Kidney (tissue), 14 donors: ENCODE measurements around the gene TMEM63B. TPM values are rescaled to one million over a fixed set of nuclear protein-coding genes. Genes with fewer than 3 reads are reported as not detected.

Experiments
- DNase-seq, 5 donors: peaks; one replicate each; pipeline ENCODE4 v3.0.0-alpha.2; 2013 to 2020
- FAIRE-seq: peaks from 2 replicates; lab custom pipeline; 2012; peaks lifted over from hg19 to GRCh38; lab: Jason Lieb, UNC
- H3K27ac ChIP-seq, 2 donors: one replicate each; pipeline ENCODE4 v1.7.0; 2013; ENCODE audit warnings: low read depth in 2 of 2, low read length in 2 of 2, inconsistent platforms in 1 of 2
- H3K27me3 ChIP-seq: one replicate; pipeline ENCODE4 v1.7.1; 2013; ENCODE audit warnings: low read length, inconsistent platforms; ENCODE audit not compliant: control insufficient read depth, insufficient read depth
- H3K36me3 ChIP-seq, 3 donors: one replicate each; pipeline versions ENCODE4 v1.7.0 to v1.7.1; 2013; ENCODE audit warnings: low read length in 3 of 3, control low read depth in 1 of 3, inconsistent platforms in 1 of 3; ENCODE audit not compliant: insufficient read depth in 3 of 3, control insufficient read depth in 2 of 3
- H3K4me1 ChIP-seq, 3 donors: one replicate each; pipeline versions ENCODE4 v1.7.0 to v1.7.1; 2013; ENCODE audit warnings: low read length in 3 of 3, inconsistent platforms in 1 of 3, low read depth in 1 of 3; ENCODE audit not compliant: control insufficient read depth in 2 of 3, insufficient read depth in 2 of 3
- H3K4me3 ChIP-seq, 3 donors: one replicate each; pipeline versions ENCODE4 v1.7.0 to v1.8.1; 2013; ENCODE audit warnings: low read length in 3 of 3, control low read depth in 1 of 3, inconsistent platforms in 1 of 3
- H3K9ac ChIP-seq, 3 donors: one replicate each; pipeline versions ENCODE4 v1.7.0 to v1.7.1; 2013; ENCODE audit warnings: low read length in 3 of 3, control low read depth in 1 of 3, inconsistent platforms in 1 of 3
- H3K9me3 ChIP-seq, 3 donors: one replicate each; pipeline versions ENCODE4 v1.7.0 to v1.7.1; 2013; ENCODE audit warnings: low read length in 3 of 3, control low read depth in 1 of 3, inconsistent platforms in 1 of 3; ENCODE audit not compliant: control insufficient read depth in 2 of 3, insufficient read depth in 1 of 3
- intact Hi-C: fragments of 100-400 bp; cut with DNase I; formaldehyde crosslinking; loops from one replicate; pipeline ENCODE4 v1.11.1; 2022
- polyA plus RNA-seq: library from polyadenylated mRNA; stranded (reverse); fragments of 350-450 nt; fragmentation: Illumina TruSeq; extraction: RNeasy Lipid Tissue Mini Kit (QIAGEN cat#74804); gene quantifications from one replicate; pipeline ENCODE4 v1.2.3, GENCODE V29; 2014; ENCODE audit warnings: low read depth, low replicate concordance; ENCODE audit not compliant: insufficient read depth
- total RNA-seq: library from RNA; stranded (reverse); fragmentation: NEBNext Ultra II Directional; extraction: Animal tissue kit (Norgen Biotek cat#: 25700); gene quantifications from one replicate; pipeline ENCODE4 v1.2.1, GENCODE V29; 2021
- TF ChIP-seq, protein P1 (sequence below): IDR thresholded peaks from 3 replicates; pipeline ENCODE4 v1.5.1; 2012; ENCODE audit warnings: mild to moderate bottlenecking, moderate library complexity, borderline replicate concordance; ENCODE audit not compliant: insufficient read depth; ENCODE audit errors: extremely low read depth
- donor health status: control.
- donor health status: control.
- donor health status: control.
- donor health status: control.
- donor health status: control.
- donor health status: DM: yes; HTN: yes; CAD: no.
- donor health status: Normal renal cell carcinoma (clear cell type).

Gene TMEM63B
- total and polyA plus RNA-seq, 2 donors from 2014 or later: 18.2 to 27.3 TPM

DNA sequence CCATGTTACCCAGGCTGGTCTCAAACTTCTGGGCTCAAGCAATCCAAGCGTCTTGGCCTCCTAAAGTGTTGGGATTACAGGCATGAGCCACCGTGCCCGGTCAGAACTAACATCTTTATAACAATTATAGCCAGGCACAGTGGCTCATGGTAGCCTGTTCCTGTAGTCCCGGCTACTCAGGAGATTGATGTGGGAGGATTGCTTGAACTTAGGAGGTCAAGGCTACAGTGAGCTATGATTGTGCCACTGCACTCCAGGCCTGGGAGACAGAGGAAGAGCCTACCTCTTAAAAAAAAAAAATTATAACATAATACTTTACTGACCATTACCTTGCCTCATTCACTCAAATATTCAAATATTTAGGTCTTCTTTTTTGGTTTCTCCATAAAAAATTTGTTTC, 72.5 kb downstream of the TMEM63B start:
- Histone ChIP-seq H3K36me3 (no peaks in the 10 kb centered on the region), H3K9ac (no peak overlapping the region), H3K27ac (no peak overlapping the region), H3K4me1 (peaks cover 0 to 6% (median 0%) of the 10 kb centered on the region in 3 donors), H3K9me3 (no peaks in the 10 kb centered on the region), H3K27me3 (no peaks in the 10 kb centered on the region), H3K4me3 (no peak overlapping the region)
- FAIRE-seq (no peak), DNase-seq (peak in 1 of 5 donors; percentile 4)
- intact Hi-C loops: no loop called here
- TF ChIP-seq, protein P1, sequence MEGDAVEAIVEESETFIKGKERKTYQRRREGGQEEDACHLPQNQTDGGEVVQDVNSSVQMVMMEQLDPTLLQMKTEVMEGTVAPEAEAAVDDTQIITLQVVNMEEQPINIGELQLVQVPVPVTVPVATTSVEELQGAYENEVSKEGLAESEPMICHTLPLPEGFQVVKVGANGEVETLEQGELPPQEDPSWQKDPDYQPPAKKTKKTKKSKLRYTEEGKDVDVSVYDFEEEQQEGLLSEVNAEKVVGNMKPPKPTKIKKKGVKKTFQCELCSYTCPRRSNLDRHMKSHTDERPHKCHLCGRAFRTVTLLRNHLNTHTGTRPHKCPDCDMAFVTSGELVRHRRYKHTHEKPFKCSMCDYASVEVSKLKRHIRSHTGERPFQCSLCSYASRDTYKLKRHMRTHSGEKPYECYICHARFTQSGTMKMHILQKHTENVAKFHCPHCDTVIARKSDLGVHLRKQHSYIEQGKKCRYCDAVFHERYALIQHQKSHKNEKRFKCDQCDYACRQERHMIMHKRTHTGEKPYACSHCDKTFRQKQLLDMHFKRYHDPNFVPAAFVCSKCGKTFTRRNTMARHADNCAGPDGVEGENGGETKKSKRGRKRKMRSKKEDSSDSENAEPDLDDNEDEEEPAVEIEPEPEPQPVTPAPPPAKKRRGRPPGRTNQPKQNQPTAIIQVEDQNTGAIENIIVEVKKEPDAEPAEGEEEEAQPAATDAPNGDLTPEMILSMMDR: no peak

GRCh38 chr6:44201200-44201599, 73.8 kb downstream of the TMEM63B start:
- Histone ChIP-seq H3K27me3 (no peaks in the 10 kb centered on the region), H3K9ac (no peak overlapping the region), H3K27ac (no peak overlapping the region), H3K4me3 (no peak overlapping the region), H3K36me3 (no peaks in the 10 kb centered on the region), H3K9me3 (no peaks in the 10 kb centered on the region), H3K4me1 (peaks cover 0 to 6% (median 0%) of the 10 kb centered on the region in 3 donors)
- DNase-seq: peak in 1 of 5 donors; percentile 48
- TF ChIP-seq, protein P1: no peak
- intact Hi-C loops: no loop called here
- no peak for FAIRE-seq

- DNase-seq (peak in 1 of 5 donors; percentile 43), FAIRE-seq (no peak)
- Histone ChIP-seq H3K9me3 (no peaks in the 10 kb centered on the region), H3K9ac (no peak overlapping the region), H3K27me3 (no peaks in the 10 kb centered on the region), H3K4me3 (no peak overlapping the region), H3K27ac (no peak overlapping the region), H3K4me1 (peaks cover 0 to 6% (median 0%) of the 10 kb centered on the region in 3 donors), H3K36me3 (no peaks in the 10 kb centered on the region)
- TF ChIP-seq, protein P1: no peak
- intact Hi-C loops: no loop called here
Observed at GRCh38 chr6:44201638-44202303, 74.4 kb downstream of the TMEM63B start.
